HG03066 (cell line): ENCODE measurements around the gene MAD1L1.
"Not testable (repeated sequence)": the region's sequence is repeated elsewhere in the genome, so short reads cannot be mapped to it uniquely, and the experiment has no call there.

Experiments
- ATAC-seq: cut with Tn5 transposase; IDR thresholded peaks from one replicate; pipeline ENCODE4 v1.9.1; 2021; ENCODE audit warnings: low read depth; ENCODE audit not compliant: unreplicated experiment

The MAD1L1 gene

GRCh38 chr7:1865571-1866255 is 367.0 kb downstream of the MAD1L1 start:
- no peak for ATAC-seq

- no peak for ATAC-seq
These were observed 367.7 kb downstream of the MAD1L1 start for GRCh38 chr7:1865000-1865555.

GRCh38 chr7:1864161-1864940 is 368.4 kb downstream of the MAD1L1 start:
- no peak for ATAC-seq

- no peak for ATAC-seq
These were observed 369.4 kb downstream of the MAD1L1 start for GRCh38 chr7:1863091-1863900.

- no peak for ATAC-seq
These were observed 370.2 kb downstream of the MAD1L1 start for GRCh38 chr7:1862560-1862959.

- no peak for ATAC-seq
These were observed 370.8 kb downstream of the MAD1L1 start for GRCh38 chr7:1861799-1862458.

GRCh38 chr7:1860881-1861798 is 371.6 kb downstream of the MAD1L1 start:
- not testable (repeated sequence) for ATAC-seq

- no peak for ATAC-seq
These were observed 373.3 kb downstream of the MAD1L1 start for GRCh38 chr7:1859266-1860035.

GRCh38 chr7:1858435-1859265 is 374.1 kb downstream of the MAD1L1 start:
- ATAC-seq, result no peak

- no peak for ATAC-seq
These were observed 375.0 kb downstream of the MAD1L1 start for GRCh38 chr7:1857487-1858421.

- ATAC-seq, result no peak
These were observed 375.8 kb downstream of the MAD1L1 start for GRCh38 chr7:1856888-1857441.

GRCh38 chr7:1856161-1856887 is 376.4 kb downstream of the MAD1L1 start:
- ATAC-seq, result no peak

GRCh38 chr7:1855725-1856160 is 377.0 kb downstream of the MAD1L1 start:
- ATAC-seq, result no peak

- no peak for ATAC-seq
These were observed 377.6 kb downstream of the MAD1L1 start for GRCh38 chr7:1854866-1855724.
